GM23338 (cell line): ENCODE data around the gene SLC17A1.

Experiments
- CTCF ChIP-seq, 2 experiments: fragments of 200-600 bp in 1 of 2; sonication (generic) in 1 of 2; conservative IDR thresholded peaks; 2 replicates each; pipeline versions ENCODE4 v1.5.1 to v1.6.1; 2016 to 2017; ENCODE audit warnings: antibody characterized with exemption in 2 of 2, low read depth in 2 of 2, mild to moderate bottlenecking in 2 of 2, moderate library complexity in 1 of 2
- ETS1 ChIP-seq: IDR thresholded peaks from 2 replicates; pipeline ENCODE4 v1.6.1; 2016; ENCODE audit warnings: antibody characterized with exemption
- EZH2 ChIP-seq: fragments of 200-600 bp; sonication (generic); IDR thresholded peaks from one replicate; pipeline ENCODE4 v1.8.0; 2017; ENCODE audit warnings: antibody characterized with exemption, mild to moderate bottlenecking, low read depth; ENCODE audit not compliant: unreplicated experiment
- JUNB ChIP-seq: IDR thresholded peaks from one replicate; pipeline ENCODE4 v1.6.1; 2016; ENCODE audit warnings: antibody characterized with exemption; ENCODE audit not compliant: unreplicated experiment
- POLR2AphosphoS5 ChIP-seq: IDR thresholded peaks from 2 replicates; pipeline ENCODE4 v1.6.1; 2016; ENCODE audit warnings: antibody characterized with exemption, low read depth
- REST ChIP-seq: IDR thresholded peaks from one replicate; pipeline ENCODE4 v1.6.1; 2018; ENCODE audit warnings: antibody characterized with exemption; ENCODE audit not compliant: unreplicated experiment
- ZNF114 ChIP-seq: fragments of 250-450 bp; sonication (Bioruptor Pico); IDR thresholded peaks from 2 replicates; pipeline ENCODE4 v1.5.0; 2020; ENCODE audit warnings: mild to moderate bottlenecking, moderate library complexity
- ZNF331 ChIP-seq: fragments of 250-450 bp; sonication (Bioruptor Pico); IDR thresholded peaks from 2 replicates; pipeline ENCODE4 v1.5.0; 2020; ENCODE audit warnings: low read depth, mild to moderate bottlenecking, moderate library complexity

GRCh38 chr6:25852756-25853155 is 20.9 kb upstream of the SLC17A1 start:
- TF ChIP-seq CTCF (conservative IDR thresholded peaks at IDR 0.05; ENCODE audit: low read depth in 2 of 2) = no peak
- no peak for TF ChIP-seq ZNF114 (CRISPR knock-in tag)
- TF ChIP-seq POLR2AphosphoS5 = no peak
- TF ChIP-seq EZH2 = no peak
- no peak for TF ChIP-seq REST
- TF ChIP-seq JUNB = no peak
- no peak for TF ChIP-seq ETS1
- no peak for TF ChIP-seq ZNF331 (CRISPR knock-in tag)
